GM12878 (cell line): ENCODE data around the gene CNKSR3. TPM values are rescaled to one million over a fixed set of nuclear protein-coding genes. Genes with fewer than 3 reads are reported as not detected.

Source experiments
- ATAC-seq: fragments of 200-7000 bp; cut with Tn5 transposase; 3 replicates; pipeline ENCODE4 v1.9.1; 2020; ENCODE audit warnings: mild to moderate bottlenecking, moderate library complexity
- BruUV-seq: library from RNA; stranded (reverse); fragments of 400-500 nt; replicated peaks from 2 replicates; lab custom pipeline; 2021; lab: Mats Ljungman, UMichigan
- CTCF ChIA-PET: fragments of 300-600 bp; sonication (Branson Sonifier 250); formaldehyde crosslinking; extraction: SDS; loops from one replicate; lab custom pipeline; 2021; ENCODE audit warnings: inconsistent platforms; lab: Yijun Ruan, JAX
- POLR2A ChIA-PET: fragments of 350-600 bp; formaldehyde crosslinking; extraction: SDS; loops from one replicate; lab custom pipeline; 2021; ENCODE audit warnings: inconsistent platforms; lab: Charles Lee
- RAD21 ChIA-PET: fragments of 300-600 bp; sonication (Branson Sonifier 250); formaldehyde crosslinking; loops from one replicate; lab custom pipeline; 2023; ENCODE audit warnings: antibody characterized with exemption; ENCODE audit not compliant: unreplicated experiment; lab: Charles Lee
- SMC1A ChIA-PET: fragments of 300-600 bp; sonication (Branson Sonifier 250); formaldehyde crosslinking; loops from one replicate; lab custom pipeline; 2023; ENCODE audit not compliant: unreplicated experiment, uncharacterized antibody; lab: Charles Lee
- DNase-seq: peaks from one replicate; pipeline ENCODE4 v3.0.0-alpha.2; 2011; ENCODE audit warnings: low read depth, low spot score
- FAIRE-seq: peaks from 3 replicates; lab custom pipeline; 2011; peaks lifted over from hg19 to GRCh38; lab: Jason Lieb, UNC
- H2AFZ ChIP-seq: 2 replicates; pipeline ENCODE4 v1.6.0; 2011; ENCODE audit warnings: low read depth, low read length, control low read depth; ENCODE audit not compliant: control insufficient read depth
- H3K27ac ChIP-seq: 2 replicates; pipeline ENCODE4 v1.5.1; 2011; ENCODE audit warnings: control low read depth; ENCODE audit not compliant: control insufficient read depth, insufficient read depth
- H3K27me3 ChIP-seq, 2 experiments: replicated peaks in 1 of 2; 2 replicates each; pipeline versions ENCODE4 v1.6.0 to v1.6.1; 2011; ENCODE audit warnings: low read length in 1 of 2; ENCODE audit not compliant: control insufficient read depth in 2 of 2, insufficient read depth in 2 of 2
- H3K36me3 ChIP-seq, 2 experiments: 2 replicates each; pipeline ENCODE4 v1.5.1; 2011; ENCODE audit warnings: low read length in 1 of 2; ENCODE audit not compliant: control insufficient read depth in 2 of 2, insufficient read depth in 2 of 2
- H3K4me1 ChIP-seq: 2 replicates; pipeline ENCODE4 v1.6.1; 2011; ENCODE audit warnings: mild to moderate bottlenecking, low read length, moderate library complexity, mixed read lengths; ENCODE audit not compliant: control insufficient read depth, insufficient read depth
- H3K4me2 ChIP-seq: 2 replicates; pipeline ENCODE4 v1.6.0; 2011; ENCODE audit warnings: control low read depth; ENCODE audit not compliant: control insufficient read depth, insufficient read depth
- H3K4me3 ChIP-seq: fragments of 200-600 bp; sonication (generic); 2 replicates; pipeline ENCODE4 v1.5.1; 2016
- H3K79me2 ChIP-seq: 2 replicates; pipeline ENCODE4 v1.6.0; 2011; ENCODE audit warnings: low read length; ENCODE audit not compliant: control insufficient read depth, insufficient read depth
- H3K9ac ChIP-seq: 2 replicates; pipeline ENCODE4 v1.8.0; 2011; ENCODE audit warnings: low read length, control low read depth, mixed read lengths; ENCODE audit not compliant: control insufficient read depth, insufficient read depth
- H3K9me3 ChIP-seq: replicated peaks from 3 replicates; pipeline ENCODE4 v1.5.1; 2011; ENCODE audit warnings: mild to moderate bottlenecking, low read length; ENCODE audit not compliant: control insufficient read depth, insufficient read depth
- H4K20me1 ChIP-seq: 2 replicates; pipeline ENCODE4 v1.6.0; 2011; ENCODE audit not compliant: control insufficient read depth, insufficient read depth
- BRCA1 ChIP-seq: IDR thresholded peaks from 2 replicates; pipeline ENCODE4 v1.6.1; 2011; ENCODE audit warnings: low read depth, low read length, improper control_type of control experiment
- EP300 ChIP-seq, 2 experiments: fragments of 150-350 bp in 1 of 2; IDR thresholded peaks; 2 replicates each; pipeline ENCODE4 v1.6.1; 2011 to 2012; ENCODE audit warnings: low read depth in 2 of 2, low read length in 2 of 2, borderline replicate concordance in 1 of 2, improper control_type of control experiment in 1 of 2, inconsistent platforms in 1 of 2; ENCODE audit not compliant: control insufficient read depth in 1 of 2
- KLF5 ChIP-seq: fragments of 450-650 bp; IDR thresholded peaks from 2 replicates; pipeline ENCODE4 v1.6.1; 2014; ENCODE audit warnings: mild to moderate bottlenecking; ENCODE audit not compliant: partially characterized antibody
- MEF2B ChIP-seq: fragments of 450-650 bp; IDR thresholded peaks from 2 replicates; pipeline ENCODE4 v1.6.1; 2018; ENCODE audit warnings: mild to moderate bottlenecking, moderate library complexity; ENCODE audit not compliant: partially characterized antibody, poor library complexity, severe bottlenecking
- MLLT1 ChIP-seq: fragments of 450-650 bp; IDR thresholded peaks from 2 replicates; pipeline ENCODE4 v1.6.1; 2016; ENCODE audit warnings: mild to moderate bottlenecking
- RELA ChIP-seq: fragments of 450-650 bp; IDR thresholded peaks from 2 replicates; pipeline ENCODE4 v1.8.0; 2014; ENCODE audit warnings: borderline replicate concordance; ENCODE audit not compliant: partially characterized antibody
- USF1 ChIP-seq: IDR thresholded peaks from 2 replicates; pipeline ENCODE4 v1.6.1; 2011; ENCODE audit warnings: borderline replicate concordance, low read depth, mild to moderate bottlenecking, moderate library complexity, mixed read lengths, low read length; ENCODE audit not compliant: insufficient read depth; ENCODE audit errors: extremely low read length
- WGBS: methylation state at CpG from one replicate; pipeline ENCODE4 v1.1.6; 2016; ENCODE audit warnings: low lambda C conversion rate; ENCODE audit not compliant: insufficient replicate concordance, insufficient coverage; ENCODE audit errors: missing lambda C conversion rate; 5-methylcytosine and 5-hydroxymethylcytosine counted together
- in situ Hi-C: fragments of 300-500 bp; cut with MboI; formaldehyde crosslinking; loops from 9 replicates; pipeline ENCODE4 v1.14.3; 2018; ENCODE audit warnings: mixed read lengths
- intact Hi-C: fragments of 100-400 bp; cut with micrococcal nuclease; formaldehyde crosslinking; loops from one replicate; pipeline ENCODE4 v1.14.2; 2022; ENCODE audit not compliant: unreplicated experiment
- polyA plus RNA-seq, 11 experiments: library from polyadenylated mRNA; depleted of rRNA in 4 of 11; unstranded in 6 of 11; stranded (reverse) in 5 of 11; fragments of >200 nt; fragmentation: Nextera tagmentation in 4 of 11; fragmentation: Illumina TruSeq in 1 of 11; extraction: Ambion mirVana in 4 of 11; extraction: Trizol in 1 of 11; gene quantifications; 1 replicate in 1 of 11; 2 replicates in 10 of 11; pipeline versions ENCODE4 v1.2.1 to v1.2.3, GENCODE V29; 2011 to 2016; ENCODE audit warnings: inconsistent platforms in 2 of 11, missing spikeins in 2 of 11, low read depth in 1 of 11
- total RNA-seq, 4 experiments: library from RNA; depleted of rRNA in 3 of 4; stranded (reverse); fragments of >200 nt in 3 of 4; fragmentation: Illumina TruSeq in 1 of 4; extraction: Trizol in 1 of 4; gene quantifications; 2 replicates each; pipeline versions ENCODE4 v1.2.1 to v1.2.3, GENCODE V29; 2013 to 2021

CNKSR3 gene
- total and polyA plus RNA-seq, 10 of the 15 experiments (the other 5 are each of a cell fraction or from before 2014, with no cell fraction given) = under 0.01 to 0.48 (median 0.12) TPM; not detected in 2

GRCh38 chr6:154508573-154509375 lies 1.7 kb downstream of the CNKSR3 start:
- POLR2A ChIA-PET = no interaction called here
- Histone ChIP-seq H4K20me1 (no peaks in the 10 kb centered on the region), H3K9ac (no peak overlapping the region), H3K9me3 (no peaks in the 10 kb centered on the region; the same call in 2 of the 3 replicates), H3K4me1 (no peaks in the 10 kb centered on the region), H2AFZ (no peak overlapping the region), H3K27ac (no peak overlapping the region), H3K4me2 (no peak overlapping the region), H3K27me3 (peaks cover 6 to 7% of the 10 kb centered on the region in 2 experiments; a peak in 3 of 4 replicates), H3K79me2 (no peaks in the 10 kb centered on the region), H3K36me3 (no peaks in the 10 kb centered on the region), H3K4me3 (no peak overlapping the region)
- SMC1A ChIA-PET = no interaction called here
- TF ChIP-seq KLF5 = no peak
- no peak for TF ChIP-seq BRCA1
- TF ChIP-seq USF1 = no peak
- TF ChIP-seq RELA = no peak
- TF ChIP-seq MLLT1 = no peak
- TF ChIP-seq EP300 (IDR thresholded peaks at IDR 0.05; ENCODE audit: borderline replicate concordance in 1 of 2, control insufficient read depth in 1 of 2, low read depth in 2 of 2, low read length in 2 of 2) = no peak
- TF ChIP-seq MEF2B = no peak
- in situ Hi-C loops = no loop called here
- RAD21 ChIA-PET = no interaction called here
- CTCF ChIA-PET = no interaction called here
- no TSS peak for BruUV-seq
- FAIRE-seq = no peak
- 58% methylated on average over 13 of the region's 14 CpGs for WGBS
- no peak for ATAC-seq
- no peak for DNase-seq
- intact Hi-C loops = no loop called here
